SK-N-SH treated with all-trans-retinoic acid at 6 μM for 48 hours (cell line): ENCODE measurements around the gene ADH5.

Experiments
- BACH2 ChIP-seq: fragments of 250-450 bp; sonication (Bioruptor Pico); IDR thresholded peaks from 2 replicates; pipeline ENCODE4 v1.9.0; 2021; ENCODE audit warnings: mild to moderate bottlenecking, borderline replicate concordance
- ESRRG ChIP-seq: fragments of 250-450 bp; sonication (Bioruptor Pico); IDR thresholded peaks from 2 replicates; pipeline ENCODE4 v1.6.1; 2021; ENCODE audit warnings: mild to moderate bottlenecking
- ISL1 ChIP-seq: fragments of 250-450 bp; sonication (Bioruptor Pico); IDR thresholded peaks from 2 replicates; pipeline ENCODE4 v2.1.2; 2022; ENCODE audit warnings: mild to moderate bottlenecking, moderate library complexity
- OSR1 ChIP-seq: fragments of 250-450 bp; sonication (Bioruptor Pico); IDR thresholded peaks from 2 replicates; pipeline ENCODE4 v1.8.0; 2022; ENCODE audit warnings: moderate library complexity, mild to moderate bottlenecking, inconsistent platforms
- PATZ1 ChIP-seq: fragments of 250-450 bp; sonication (Bioruptor Pico); IDR thresholded peaks from 2 replicates; pipeline ENCODE4 v1.8.0; 2020; ENCODE audit warnings: mild to moderate bottlenecking, moderate library complexity, borderline replicate concordance
- RARB ChIP-seq: fragments of 250-450 bp; sonication (Bioruptor Pico); IDR thresholded peaks from 2 replicates; pipeline ENCODE4 v1.8.0; 2021; ENCODE audit warnings: mild to moderate bottlenecking, moderate library complexity
- ZFP30 ChIP-seq: fragments of 450-650 bp; formaldehyde crosslinking; IDR thresholded peaks from 2 replicates; pipeline ENCODE4 v1.5.0; 2022; ENCODE audit warnings: mild to moderate bottlenecking, moderate library complexity

GRCh38 chr4:99067617-99068016, 21.0 kb downstream of the ADH5 start:
- no peak for TF ChIP-seq BACH2 (CRISPR knock-in tag)
- TF ChIP-seq RARB (CRISPR knock-in tag), result no peak
- no peak for TF ChIP-seq ESRRG (CRISPR knock-in tag)
- TF ChIP-seq PATZ1 (CRISPR knock-in tag), result no peak
- TF ChIP-seq ISL1 (CRISPR knock-in tag), result no peak
- no peak for TF ChIP-seq OSR1 (CRISPR knock-in tag)
- TF ChIP-seq ZFP30 (CRISPR knock-in tag), result no peak
